K562 (cell line): Measurements from ENCODE around the gene ZNF429. TPM values are rescaled to one million over a fixed set of nuclear protein-coding genes. Genes with fewer than 3 reads are reported as not detected.

ENCODE experiments used
- BCL6 ChIP-seq: fragments of 250-450 bp; sonication (Bioruptor Pico); IDR thresholded peaks from 2 replicates; pipeline ENCODE4 v1.4.0; 2020
- EP400 ChIP-seq: fragments of 450-650 bp; IDR thresholded peaks from 2 replicates; pipeline ENCODE4 v1.6.1; 2017; ENCODE audit warnings: antibody characterized with exemption, mild to moderate bottlenecking, moderate library complexity
- HMG20B ChIP-seq: fragments of 250-450 bp; sonication (Bioruptor Pico); IDR thresholded peaks from 2 replicates; pipeline ENCODE4 v1.5.0; 2021; ENCODE audit warnings: mild to moderate bottlenecking
- LEF1 ChIP-seq: fragments of 450-650 bp; IDR thresholded peaks from 2 replicates; pipeline ENCODE4 v1.6.1; 2016; ENCODE audit warnings: mild to moderate bottlenecking
- MAZ ChIP-seq, 2 experiments: fragments of 450-650 bp in 1 of 2; sonication (generic) in 1 of 2; formaldehyde crosslinking; IDR thresholded peaks in 1 of 2; conservative IDR thresholded peaks in 1 of 2; 2 replicates each; pipeline versions ENCODE4 v1.4.0 to v1.5.0; 2020; ENCODE audit warnings: mild to moderate bottlenecking in 1 of 2, missing genetic modification reagents in 1 of 2
- RFX7 ChIP-seq: fragments of 250-450 bp; sonication (Bioruptor Pico); IDR thresholded peaks from 2 replicates; pipeline ENCODE4 v1.5.1; 2021; ENCODE audit warnings: mild to moderate bottlenecking
- SMAD4 ChIP-seq: fragments of 250-450 bp; sonication (Bioruptor Pico); conservative IDR thresholded peaks from 2 replicates; pipeline ENCODE4 v1.8.0; 2021; ENCODE audit warnings: inconsistent platforms, mild to moderate bottlenecking, moderate library complexity
- ZNF695 ChIP-seq: fragments of 450-650 bp; formaldehyde crosslinking; IDR thresholded peaks from 2 replicates; pipeline ENCODE4 v1.4.0; 2020; ENCODE audit warnings: mild to moderate bottlenecking, moderate library complexity
- polyA plus RNA-seq, 8 experiments: library from polyadenylated mRNA; depleted of rRNA in 4 of 8; stranded (reverse) in 5 of 8; unstranded in 3 of 8; fragments of >200 nt; fragmentation: Nextera tagmentation in 2 of 8; fragmentation: Illumina TruSeq in 1 of 8; extraction: Ambion mirVana in 2 of 8; extraction: Trizol in 1 of 8; gene quantifications; 2 replicates each; pipeline versions ENCODE4 v1.2.1 to v1.2.3, GENCODE V29; 2011 to 2014; ENCODE audit warnings: inconsistent platforms in 1 of 8, missing spikeins in 1 of 8
- total RNA-seq, 7 experiments: library from RNA; depleted of rRNA in 6 of 7; stranded (reverse); fragments of >200 nt in 6 of 7; fragmentation: Illumina TruSeq in 2 of 7; extraction: Trizol in 2 of 7; gene quantifications; 2 replicates each; pipeline versions ENCODE4 v1.2.1 to v1.2.3, GENCODE V29; 2011 to 2021; ENCODE audit warnings: low replicate concordance in 1 of 7
- TF ChIP-seq, protein P1 (sequence below): sonication (generic); formaldehyde crosslinking; IDR thresholded peaks from 2 replicates; pipeline ENCODE4 v1.8.1; 2023; ENCODE audit warnings: mild to moderate bottlenecking, missing genetic modification reagents
- TF ChIP-seq, protein P2 (sequence below): sonication (generic); formaldehyde crosslinking; IDR thresholded peaks from 2 replicates; pipeline ENCODE4 v1.8.0; 2022; ENCODE audit warnings: mild to moderate bottlenecking, low read depth, missing genetic modification reagents
- TF ChIP-seq, protein P3 (sequence below), 2 experiments: fragments of 450-650 bp; formaldehyde crosslinking in 1 of 2; IDR thresholded peaks; 2 replicates each; pipeline versions ENCODE4 v1.4.0 to v1.6.1; 2014 to 2020; ENCODE audit warnings: mild to moderate bottlenecking in 2 of 2, borderline replicate concordance in 1 of 2, low read depth in 1 of 2
- TF ChIP-seq, protein P4 (sequence below): fragments of 450-650 bp; IDR thresholded peaks from 2 replicates; pipeline ENCODE4 v1.7.0; 2016; ENCODE audit warnings: borderline replicate concordance
- TF ChIP-seq, protein P5 (sequence below): fragments of 250-450 bp; sonication (Bioruptor Pico); IDR thresholded peaks from 2 replicates; pipeline ENCODE4 v1.5.0; 2021

The ZNF429 gene
- total and polyA plus RNA-seq, 9 of the 15 experiments (the other 6 are each of a cell fraction or from before 2014, with no cell fraction given), result 11.4 to 24.5 (median 16.3) TPM

DNA sequence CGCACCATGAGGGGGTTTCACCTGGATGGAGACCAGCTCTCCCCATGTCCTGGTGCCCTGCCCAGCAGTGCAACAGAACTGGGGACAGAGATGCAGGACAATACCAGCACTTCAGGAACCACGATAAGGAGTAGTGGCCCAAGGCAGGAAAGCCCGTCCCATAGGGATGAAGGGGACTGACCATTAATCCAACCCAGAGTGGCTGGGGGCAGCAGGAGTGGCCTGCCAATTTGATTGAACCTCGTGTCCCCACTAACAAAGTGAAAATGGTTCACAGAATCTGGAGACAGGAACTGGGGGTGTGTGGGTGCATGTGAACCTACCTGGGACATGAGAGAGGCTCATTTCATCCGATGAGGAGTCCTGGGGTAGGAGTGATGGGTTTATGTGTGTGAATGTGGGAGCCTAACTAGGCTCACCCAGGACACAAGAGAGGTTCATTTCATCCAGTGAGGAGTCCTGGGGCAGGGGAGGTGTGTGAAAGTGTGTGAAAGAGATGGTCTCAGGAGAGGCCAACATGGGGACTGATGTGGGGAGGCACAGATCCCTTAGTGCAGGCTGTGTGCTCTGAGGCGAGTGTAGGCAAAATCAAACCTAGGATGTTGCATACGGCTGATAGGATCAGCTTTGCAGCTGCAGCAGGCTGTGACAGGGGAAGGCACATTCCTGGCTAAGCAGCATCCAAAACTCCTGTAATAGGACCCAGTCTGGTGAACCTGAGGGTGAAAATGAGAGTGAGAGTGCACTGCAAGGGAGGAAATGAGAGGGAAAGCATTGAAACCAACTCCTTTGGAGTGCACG lies 98.2 kb downstream of the ZNF429 start (continued):
- TF ChIP-seq, protein P1, sequence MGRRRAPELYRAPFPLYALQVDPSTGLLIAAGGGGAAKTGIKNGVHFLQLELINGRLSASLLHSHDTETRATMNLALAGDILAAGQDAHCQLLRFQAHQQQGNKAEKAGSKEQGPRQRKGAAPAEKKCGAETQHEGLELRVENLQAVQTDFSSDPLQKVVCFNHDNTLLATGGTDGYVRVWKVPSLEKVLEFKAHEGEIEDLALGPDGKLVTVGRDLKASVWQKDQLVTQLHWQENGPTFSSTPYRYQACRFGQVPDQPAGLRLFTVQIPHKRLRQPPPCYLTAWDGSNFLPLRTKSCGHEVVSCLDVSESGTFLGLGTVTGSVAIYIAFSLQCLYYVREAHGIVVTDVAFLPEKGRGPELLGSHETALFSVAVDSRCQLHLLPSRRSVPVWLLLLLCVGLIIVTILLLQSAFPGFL (CRISPR knock-in tag), result no peak
- TF ChIP-seq ZNF695 (0 out of 2 replicates have a peak, but pooled peaks have one; percentile 59), BCL6 (CRISPR knock-in tag) (no peak), RFX7 (CRISPR knock-in tag) (no peak), HMG20B (CRISPR knock-in tag) (no peak), MAZ (CRISPR knock-in tag; conservative IDR thresholded peaks at IDR 0.05 in 1 of 2, IDR thresholded peaks at IDR 0.05 in 1 of 2) (0 out of 4 replicates have a peak, but pooled peaks of 1 of the 2 experiments have one; percentile 28), LEF1 (no peak), SMAD4 (CRISPR knock-in tag) (0 out of 2 replicates have a peak, but pooled peaks have one; percentile 31), EP400 (no peak)
- TF ChIP-seq, protein P2, sequence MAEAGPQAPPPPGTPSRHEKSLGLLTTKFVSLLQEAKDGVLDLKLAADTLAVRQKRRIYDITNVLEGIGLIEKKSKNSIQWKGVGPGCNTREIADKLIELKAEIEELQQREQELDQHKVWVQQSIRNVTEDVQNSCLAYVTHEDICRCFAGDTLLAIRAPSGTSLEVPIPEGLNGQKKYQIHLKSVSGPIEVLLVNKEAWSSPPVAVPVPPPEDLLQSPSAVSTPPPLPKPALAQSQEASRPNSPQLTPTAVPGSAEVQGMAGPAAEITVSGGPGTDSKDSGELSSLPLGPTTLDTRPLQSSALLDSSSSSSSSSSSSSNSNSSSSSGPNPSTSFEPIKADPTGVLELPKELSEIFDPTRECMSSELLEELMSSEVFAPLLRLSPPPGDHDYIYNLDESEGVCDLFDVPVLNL (CRISPR knock-in tag), result no peak
- TF ChIP-seq, protein P3, sequence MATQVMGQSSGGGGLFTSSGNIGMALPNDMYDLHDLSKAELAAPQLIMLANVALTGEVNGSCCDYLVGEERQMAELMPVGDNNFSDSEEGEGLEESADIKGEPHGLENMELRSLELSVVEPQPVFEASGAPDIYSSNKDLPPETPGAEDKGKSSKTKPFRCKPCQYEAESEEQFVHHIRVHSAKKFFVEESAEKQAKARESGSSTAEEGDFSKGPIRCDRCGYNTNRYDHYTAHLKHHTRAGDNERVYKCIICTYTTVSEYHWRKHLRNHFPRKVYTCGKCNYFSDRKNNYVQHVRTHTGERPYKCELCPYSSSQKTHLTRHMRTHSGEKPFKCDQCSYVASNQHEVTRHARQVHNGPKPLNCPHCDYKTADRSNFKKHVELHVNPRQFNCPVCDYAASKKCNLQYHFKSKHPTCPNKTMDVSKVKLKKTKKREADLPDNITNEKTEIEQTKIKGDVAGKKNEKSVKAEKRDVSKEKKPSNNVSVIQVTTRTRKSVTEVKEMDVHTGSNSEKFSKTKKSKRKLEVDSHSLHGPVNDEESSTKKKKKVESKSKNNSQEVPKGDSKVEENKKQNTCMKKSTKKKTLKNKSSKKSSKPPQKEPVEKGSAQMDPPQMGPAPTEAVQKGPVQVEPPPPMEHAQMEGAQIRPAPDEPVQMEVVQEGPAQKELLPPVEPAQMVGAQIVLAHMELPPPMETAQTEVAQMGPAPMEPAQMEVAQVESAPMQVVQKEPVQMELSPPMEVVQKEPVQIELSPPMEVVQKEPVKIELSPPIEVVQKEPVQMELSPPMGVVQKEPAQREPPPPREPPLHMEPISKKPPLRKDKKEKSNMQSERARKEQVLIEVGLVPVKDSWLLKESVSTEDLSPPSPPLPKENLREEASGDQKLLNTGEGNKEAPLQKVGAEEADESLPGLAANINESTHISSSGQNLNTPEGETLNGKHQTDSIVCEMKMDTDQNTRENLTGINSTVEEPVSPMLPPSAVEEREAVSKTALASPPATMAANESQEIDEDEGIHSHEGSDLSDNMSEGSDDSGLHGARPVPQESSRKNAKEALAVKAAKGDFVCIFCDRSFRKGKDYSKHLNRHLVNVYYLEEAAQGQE (IDR thresholded peaks at IDR 0.05; ENCODE audit: borderline replicate concordance), result no peak
- TF ChIP-seq, protein P3 (CRISPR knock-in tag; IDR thresholded peaks at IDR 0.05; ENCODE audit: low read depth), result peak; percentile 21; the same call in 1 of the 2 replicates
- TF ChIP-seq, protein P4, sequence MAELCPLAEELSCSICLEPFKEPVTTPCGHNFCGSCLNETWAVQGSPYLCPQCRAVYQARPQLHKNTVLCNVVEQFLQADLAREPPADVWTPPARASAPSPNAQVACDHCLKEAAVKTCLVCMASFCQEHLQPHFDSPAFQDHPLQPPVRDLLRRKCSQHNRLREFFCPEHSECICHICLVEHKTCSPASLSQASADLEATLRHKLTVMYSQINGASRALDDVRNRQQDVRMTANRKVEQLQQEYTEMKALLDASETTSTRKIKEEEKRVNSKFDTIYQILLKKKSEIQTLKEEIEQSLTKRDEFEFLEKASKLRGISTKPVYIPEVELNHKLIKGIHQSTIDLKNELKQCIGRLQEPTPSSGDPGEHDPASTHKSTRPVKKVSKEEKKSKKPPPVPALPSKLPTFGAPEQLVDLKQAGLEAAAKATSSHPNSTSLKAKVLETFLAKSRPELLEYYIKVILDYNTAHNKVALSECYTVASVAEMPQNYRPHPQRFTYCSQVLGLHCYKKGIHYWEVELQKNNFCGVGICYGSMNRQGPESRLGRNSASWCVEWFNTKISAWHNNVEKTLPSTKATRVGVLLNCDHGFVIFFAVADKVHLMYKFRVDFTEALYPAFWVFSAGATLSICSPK, result no peak
- TF ChIP-seq, protein P5, sequence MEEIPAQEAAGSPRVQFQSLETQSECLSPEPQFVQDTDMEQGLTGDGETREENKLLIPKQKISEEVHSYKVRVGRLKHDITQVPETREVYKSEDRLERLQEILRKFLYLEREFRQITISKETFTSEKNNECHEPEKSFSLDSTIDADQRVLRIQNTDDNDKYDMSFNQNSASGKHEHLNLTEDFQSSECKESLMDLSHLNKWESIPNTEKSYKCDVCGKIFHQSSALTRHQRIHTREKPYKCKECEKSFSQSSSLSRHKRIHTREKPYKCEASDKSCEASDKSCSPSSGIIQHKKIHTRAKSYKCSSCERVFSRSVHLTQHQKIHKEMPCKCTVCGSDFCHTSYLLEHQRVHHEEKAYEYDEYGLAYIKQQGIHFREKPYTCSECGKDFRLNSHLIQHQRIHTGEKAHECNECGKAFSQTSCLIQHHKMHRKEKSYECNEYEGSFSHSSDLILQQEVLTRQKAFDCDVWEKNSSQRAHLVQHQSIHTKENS (CRISPR knock-in tag), result no peak
